Fibroblast of upper back skin (primary cell): ENCODE measurements around the gene SAMD8.
"Not testable (repeated sequence)": the region's sequence is repeated elsewhere in the genome, so short reads cannot be mapped to it uniquely, and the experiment has no call there.

Experiments
- DNase-seq: peaks from one replicate; pipeline ENCODE4 v3.0.0-alpha.2; 2013

SAMD8 gene

DNA sequence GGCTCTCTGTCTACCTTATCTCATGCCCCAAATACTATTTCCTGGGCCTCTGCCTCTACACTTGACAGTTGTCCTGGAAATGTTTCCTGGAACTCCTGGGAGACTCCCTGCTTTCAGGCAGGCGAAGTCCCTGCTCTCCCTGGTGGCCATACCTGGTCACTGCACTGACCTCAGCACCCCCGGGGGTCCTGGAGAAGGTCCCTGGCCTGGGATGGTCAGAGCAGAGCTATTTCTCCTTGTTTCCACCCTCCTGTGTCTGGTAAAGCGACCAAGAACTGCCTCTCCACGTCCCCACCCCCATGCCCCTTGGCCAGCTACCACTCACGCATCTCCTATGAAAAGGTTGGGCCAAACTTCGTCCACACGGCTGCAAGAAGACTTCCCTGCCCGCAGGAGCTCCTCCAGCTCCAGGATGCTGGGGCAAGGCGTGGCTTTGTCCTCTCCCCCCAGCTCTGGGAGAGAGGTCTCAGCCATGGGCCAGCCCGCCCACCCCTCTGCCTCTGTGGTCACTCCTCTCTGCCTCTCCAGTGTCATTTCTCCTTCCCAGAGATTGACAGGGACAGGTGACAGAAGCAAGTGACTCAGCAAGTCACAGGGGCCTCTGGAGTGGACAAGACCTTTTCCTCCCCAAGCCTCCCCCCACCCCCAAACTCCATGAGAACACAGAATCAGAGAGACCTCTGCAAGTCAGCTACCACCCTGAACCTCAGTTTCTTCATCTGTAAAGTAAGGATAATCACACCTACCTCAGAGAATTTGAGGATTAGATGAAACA lies 2.6 kb upstream of the SAMD8 start:
- DNase-seq: peak; percentile 17

GRCh38 chr10:75109459-75109778 lies 2.0 kb upstream of the SAMD8 start:
- DNase-seq: no peak

DNA sequence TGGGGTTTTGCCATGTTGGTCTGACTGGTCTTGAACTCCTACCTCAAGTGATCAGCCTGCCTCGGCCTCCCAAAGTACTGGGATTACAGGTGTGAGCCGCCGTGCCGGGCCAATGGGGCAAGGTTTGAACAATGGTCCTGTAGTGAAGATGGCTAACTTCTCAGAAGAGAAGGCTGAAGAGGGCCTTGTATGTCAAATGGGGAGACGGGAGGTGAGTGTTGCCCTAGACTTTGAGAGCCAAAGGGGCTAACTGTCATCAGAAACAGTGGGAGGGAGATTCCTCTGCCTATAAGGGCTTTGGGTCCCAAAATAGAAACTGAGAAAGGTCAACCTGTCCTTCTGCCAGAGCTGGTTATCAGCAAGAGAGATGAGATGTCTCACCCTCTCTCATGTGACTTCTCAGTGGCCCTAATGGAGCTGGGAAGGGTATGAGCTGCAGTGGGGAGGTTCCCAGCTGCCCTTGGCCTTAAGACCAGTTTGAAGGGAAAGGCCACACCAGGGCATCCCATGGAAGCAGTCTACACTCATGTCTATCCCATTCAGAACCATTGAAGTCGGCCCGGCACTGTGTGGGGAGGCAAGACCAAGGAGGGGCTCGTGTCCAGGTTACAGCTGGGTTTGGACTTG lies 1.3 kb upstream of the SAMD8 start:
- no peak for DNase-seq

GRCh38 chr10:75111907-75112679 lies 637 bp downstream of the SAMD8 start:
- DNase-seq: peak; percentile 45

DNA sequence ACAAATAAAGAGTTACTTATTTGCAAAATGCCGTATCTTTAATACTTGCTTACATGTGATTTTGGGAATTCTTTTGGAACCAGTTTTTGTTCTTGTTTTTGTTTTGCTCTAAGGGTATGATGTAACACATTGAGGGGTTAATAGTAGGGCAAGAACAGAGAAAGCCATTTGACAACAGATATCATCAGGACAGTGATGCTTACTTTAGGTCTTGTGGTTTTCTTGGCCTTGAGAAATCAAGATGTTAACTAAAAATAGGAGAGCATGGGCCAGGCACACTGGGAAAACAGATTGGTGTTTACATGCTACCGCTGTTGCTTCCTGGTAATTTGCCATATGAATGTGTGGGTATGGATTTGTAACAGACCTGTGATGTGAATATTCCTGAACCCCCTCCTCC lies 3.7 kb downstream of the SAMD8 start:
- DNase-seq: peak; percentile 20

GRCh38 chr10:75116941-75117775 lies 5.7 kb downstream of the SAMD8 start:
- DNase-seq: peak; percentile 24

- peak; percentile 20 for DNase-seq
Measured at GRCh38 chr10:75117995-75118394, 6.5 kb downstream of the SAMD8 start.

- DNase-seq: not testable (repeated sequence)
Measured at GRCh38 chr10:75119444-75120066, 8.1 kb downstream of the SAMD8 start.

DNA sequence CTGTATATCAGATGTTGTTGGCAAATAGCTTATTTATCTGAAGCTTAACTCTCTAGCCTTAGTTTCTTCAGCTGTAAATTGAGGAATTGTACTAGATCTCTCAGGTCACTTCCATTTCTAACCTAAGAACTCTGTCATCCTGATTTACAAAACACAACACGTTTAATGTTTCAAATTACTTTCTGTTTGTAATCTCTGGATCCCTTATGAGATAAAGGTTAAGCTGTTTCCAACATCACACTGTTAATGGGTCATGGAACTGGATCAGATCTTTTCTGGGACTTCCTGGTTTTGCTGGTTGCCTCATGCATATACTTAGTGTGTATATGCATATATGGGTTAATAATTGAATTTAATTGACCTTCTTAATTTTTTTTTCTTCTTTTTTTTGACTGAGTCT lies 9.9 kb downstream of the SAMD8 start:
- no peak for DNase-seq

DNA sequence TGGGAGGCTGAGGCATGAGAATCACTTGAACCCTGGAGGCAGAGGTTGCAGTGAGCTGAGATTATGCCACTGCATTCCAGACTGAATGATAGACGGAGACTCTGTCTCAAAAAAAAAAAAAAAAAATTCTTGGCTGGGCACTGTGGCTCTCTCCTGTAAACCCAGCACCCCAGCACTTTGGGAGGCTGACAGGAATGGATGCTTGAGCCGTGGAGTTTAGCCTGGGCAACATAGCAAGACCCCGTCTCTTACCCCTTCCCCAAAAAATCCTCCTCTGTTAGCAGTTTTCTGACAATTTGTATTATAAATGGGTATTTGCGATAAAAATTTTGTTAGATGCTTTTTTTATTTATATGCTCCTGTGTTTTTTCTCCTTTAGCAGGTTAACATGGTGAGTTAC lies 11.0 kb downstream of the SAMD8 start:
- no peak for DNase-seq

GRCh38 chr10:75123088-75123682 lies 11.7 kb downstream of the SAMD8 start:
- no peak for DNase-seq

DNA sequence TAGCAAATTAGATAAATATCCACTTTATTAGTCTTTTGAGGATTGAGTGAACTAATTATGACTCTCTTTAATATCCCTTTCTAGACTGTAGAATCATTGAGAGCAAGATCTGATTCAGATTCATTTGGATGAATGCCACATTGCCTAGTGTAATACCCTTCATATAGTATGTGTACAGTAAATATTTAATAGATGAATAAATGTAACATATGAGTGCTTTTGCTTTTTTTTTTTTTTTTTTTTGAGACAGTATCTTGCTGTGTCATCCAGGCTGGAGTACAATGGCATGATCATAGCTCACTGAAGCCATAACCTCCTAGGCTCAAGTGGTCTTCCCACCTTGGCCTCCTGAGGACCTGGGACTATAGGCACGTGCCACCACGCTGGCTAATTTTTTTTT lies 14.8 kb downstream of the SAMD8 start:
- peak; percentile 30 for DNase-seq

- peak; percentile 28 for DNase-seq
Measured at GRCh38 chr10:75127471-75127870, 16.0 kb downstream of the SAMD8 start.

GRCh38 chr10:75128985-75129384 lies 17.5 kb downstream of the SAMD8 start:
- DNase-seq: not testable (repeated sequence)

DNA sequence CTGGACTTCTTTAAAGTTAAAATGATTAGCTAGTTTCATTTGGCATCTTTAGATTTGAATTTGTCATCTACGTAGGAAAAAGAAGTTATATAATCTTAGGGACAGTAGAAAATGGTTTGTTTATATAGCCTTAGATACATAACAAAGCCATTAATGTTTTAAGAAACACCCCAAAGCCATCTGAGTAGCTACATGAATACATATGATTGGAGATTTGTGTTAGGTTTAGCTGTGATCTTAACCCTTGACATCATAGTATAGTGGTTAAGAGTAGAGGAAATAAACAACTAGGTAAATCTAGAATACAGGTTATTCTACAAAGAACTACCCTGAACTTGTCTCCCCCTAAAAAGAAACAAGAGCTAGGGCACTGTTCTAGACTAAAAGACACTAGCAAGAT lies 18.1 kb downstream of the SAMD8 start:
- DNase-seq: no peak

DNA sequence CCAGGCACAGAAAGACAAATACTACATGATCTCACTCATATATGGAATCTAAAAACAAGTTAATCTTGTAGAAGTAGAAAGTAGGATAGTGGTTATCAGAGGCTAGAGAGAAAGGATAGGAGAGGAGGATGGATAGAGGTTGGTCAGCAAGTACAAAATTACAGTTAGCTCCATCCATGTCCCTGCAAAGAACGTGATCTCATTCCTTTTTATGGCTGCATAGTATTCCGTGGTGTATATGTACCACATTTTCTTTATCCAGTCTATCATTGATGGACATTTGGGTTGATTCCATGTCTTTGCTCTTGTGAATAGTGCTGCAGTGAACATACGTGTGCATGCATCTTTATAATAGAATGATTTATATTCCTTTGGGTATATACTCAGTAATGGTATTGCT lies 22.2 kb downstream of the SAMD8 start:
- not testable (repeated sequence) for DNase-seq

- DNase-seq: no peak
Measured at GRCh38 chr10:75136346-75136745, 24.9 kb downstream of the SAMD8 start.

DNA sequence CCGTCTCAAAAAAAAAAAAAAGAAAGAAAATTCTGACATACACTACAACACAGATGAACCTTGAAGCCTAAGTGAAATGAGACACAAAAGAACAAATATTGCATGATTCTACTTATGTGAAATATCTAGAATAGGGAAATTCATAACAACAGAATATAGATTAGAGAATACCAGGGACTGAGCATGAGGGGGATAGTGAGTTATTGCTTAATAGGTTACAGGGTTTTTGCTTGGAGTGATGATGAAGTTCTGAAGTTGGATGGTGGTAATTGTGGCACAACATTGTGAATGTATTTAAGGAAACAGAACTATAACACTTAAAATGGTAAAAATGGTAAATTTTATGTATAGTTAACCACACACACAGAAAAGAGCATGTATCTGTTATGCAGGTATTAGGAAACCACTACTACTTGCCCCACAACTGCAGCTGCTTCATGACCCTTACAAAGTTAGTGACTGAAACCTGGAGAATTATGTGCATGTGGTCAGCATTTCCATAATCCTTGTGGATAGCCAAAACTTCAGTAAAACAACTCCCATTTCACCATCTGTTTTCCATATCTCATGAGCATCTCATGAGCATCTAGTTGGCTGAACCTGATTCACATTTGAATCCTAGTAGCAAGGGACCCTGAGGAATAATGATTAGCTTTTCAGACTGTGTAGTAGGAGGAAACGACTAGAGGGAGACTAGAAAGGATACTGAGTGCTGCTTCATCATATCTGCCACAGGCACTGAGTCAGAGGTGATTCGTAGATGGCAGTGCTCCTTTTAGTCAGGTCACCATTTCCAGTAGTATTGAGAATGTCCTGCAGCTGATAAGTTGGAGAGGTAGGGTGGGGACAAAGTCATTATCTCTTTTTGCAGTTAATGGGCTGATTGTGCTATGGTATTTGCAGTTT lies 26.3 kb downstream of the SAMD8 start:
- DNase-seq: peak; percentile 81

DNA sequence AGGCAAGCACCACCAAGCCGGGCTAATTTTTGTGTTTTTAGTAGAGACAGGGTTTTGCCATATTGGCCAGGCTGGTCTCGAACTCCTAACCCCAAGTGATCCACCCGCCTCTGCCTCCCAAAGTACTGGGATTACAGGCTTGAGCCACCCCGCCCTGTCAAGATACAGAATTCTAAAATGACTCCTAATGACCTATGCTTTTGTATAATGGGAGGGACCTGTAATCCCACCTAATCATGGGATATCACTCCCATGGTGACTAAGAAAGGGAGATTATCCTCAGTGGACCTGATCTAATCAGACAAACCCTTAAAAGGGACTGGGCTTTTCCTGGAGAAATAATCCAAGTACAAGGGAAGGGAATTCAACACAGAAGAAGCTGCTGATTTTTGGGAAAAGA lies 28.8 kb downstream of the SAMD8 start:
- DNase-seq: no peak

DNA sequence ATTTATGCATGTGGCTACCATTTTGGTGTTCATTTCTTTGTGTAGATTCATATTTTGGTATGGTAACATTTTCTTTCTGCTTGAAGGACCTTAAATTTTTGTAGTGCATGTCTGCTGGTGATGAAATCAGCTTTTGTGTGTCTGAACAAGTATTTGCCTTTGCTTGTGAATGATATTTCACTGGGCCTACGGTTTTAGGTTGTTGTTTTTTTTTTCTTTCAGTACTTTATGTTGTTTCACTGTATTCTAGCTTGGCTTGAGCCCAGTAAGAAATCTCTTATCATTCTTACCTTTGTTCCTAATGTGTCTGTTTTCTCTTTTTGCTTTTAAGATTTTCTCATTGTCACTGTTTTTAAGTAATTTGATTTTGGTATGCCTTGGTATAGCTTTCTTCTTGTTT lies 31.9 kb downstream of the SAMD8 start:
- DNase-seq: peak; percentile 14

GRCh38 chr10:75145590-75145989 lies 34.1 kb downstream of the SAMD8 start:
- no peak for DNase-seq
